K562 (cell line): ENCODE measurements around the gene EXTL1. TPM values are rescaled to one million over a fixed set of nuclear protein-coding genes. Genes with fewer than 3 reads are reported as not detected.
A peak's percentile ranks its signal among the peaks of the same experiment; 100 is the strongest.

ENCODE experiments used
- ETV6 ChIP-seq, 3 experiments: fragments of 150-350 bp in 1 of 3; sonication (generic) in 1 of 3; formaldehyde crosslinking in 1 of 3; IDR thresholded peaks; 2 replicates each; pipeline versions ENCODE4 v1.6.1 to v1.8.0; 2014 to 2022; ENCODE audit warnings: borderline replicate concordance in 2 of 3, low read depth in 2 of 3, antibody characterized with exemption in 1 of 3, low read length in 1 of 3, mild to moderate bottlenecking in 1 of 3, missing genetic modification reagents in 1 of 3
- HNRNPH1 ChIP-seq: fragments of 200-400 bp; formaldehyde crosslinking; optimal IDR thresholded peaks from 2 replicates; pipeline ENCODE3; 2017; ENCODE audit warnings: low read depth, mild to moderate bottlenecking, low read length, moderate library complexity
- POLR3A ChIP-seq: IDR thresholded peaks from 2 replicates; pipeline ENCODE4 v1.6.1; 2011; ENCODE audit warnings: borderline replicate concordance, mild to moderate bottlenecking, moderate library complexity; ENCODE audit not compliant: insufficient read length, insufficient read depth; ENCODE audit errors: extremely low read depth
- ZSCAN32 ChIP-seq: fragments of 450-650 bp; formaldehyde crosslinking; IDR thresholded peaks from 2 replicates; pipeline ENCODE4 v1.4.0; 2020; ENCODE audit warnings: mild to moderate bottlenecking, moderate library complexity
- polyA plus RNA-seq, 8 experiments: library from polyadenylated mRNA; depleted of rRNA in 4 of 8; stranded (reverse) in 5 of 8; unstranded in 3 of 8; fragments of >200 nt; fragmentation: Nextera tagmentation in 2 of 8; fragmentation: Illumina TruSeq in 1 of 8; extraction: Ambion mirVana in 2 of 8; extraction: Trizol in 1 of 8; gene quantifications; 2 replicates each; pipeline versions ENCODE4 v1.2.1 to v1.2.3, GENCODE V29; 2011 to 2014; ENCODE audit warnings: inconsistent platforms in 1 of 8, missing spikeins in 1 of 8
- total RNA-seq, 7 experiments: library from RNA; depleted of rRNA in 6 of 7; stranded (reverse); fragments of >200 nt in 6 of 7; fragmentation: Illumina TruSeq in 2 of 7; extraction: Trizol in 2 of 7; gene quantifications; 2 replicates each; pipeline versions ENCODE4 v1.2.1 to v1.2.3, GENCODE V29; 2011 to 2021; ENCODE audit warnings: low replicate concordance in 1 of 7
- TF ChIP-seq, protein P1 (sequence below), 3 experiments: fragments of 200-800 bp in 1 of 3; sonication (Bioruptor generic) in 1 of 3; sonication (generic) in 1 of 3; formaldehyde crosslinking in 1 of 3; IDR thresholded peaks; 2 replicates each; pipeline versions ENCODE4 v1.6.1 to v1.8.0; 2016 to 2022; ENCODE audit warnings: mild to moderate bottlenecking in 2 of 3, missing compliant biosample characterization in 2 of 3, missing genetic modification characterization in 2 of 3, missing genetic modification reagents in 1 of 3
- TF ChIP-seq, protein P2 (sequence below): fragments of 200-600 bp; sonication (generic); IDR thresholded peaks from one replicate; pipeline ENCODE4 v1.6.1; 2012; ENCODE audit warnings: mild to moderate bottlenecking, low read depth, low read length, inconsistent platforms

Gene EXTL1
- total and polyA plus RNA-seq, 9 of the 15 experiments (the other 6 are each of a cell fraction or from before 2014, with no cell fraction given): 0.04 to 0.23 (median 0.08) TPM; not detected in 3

DNA sequence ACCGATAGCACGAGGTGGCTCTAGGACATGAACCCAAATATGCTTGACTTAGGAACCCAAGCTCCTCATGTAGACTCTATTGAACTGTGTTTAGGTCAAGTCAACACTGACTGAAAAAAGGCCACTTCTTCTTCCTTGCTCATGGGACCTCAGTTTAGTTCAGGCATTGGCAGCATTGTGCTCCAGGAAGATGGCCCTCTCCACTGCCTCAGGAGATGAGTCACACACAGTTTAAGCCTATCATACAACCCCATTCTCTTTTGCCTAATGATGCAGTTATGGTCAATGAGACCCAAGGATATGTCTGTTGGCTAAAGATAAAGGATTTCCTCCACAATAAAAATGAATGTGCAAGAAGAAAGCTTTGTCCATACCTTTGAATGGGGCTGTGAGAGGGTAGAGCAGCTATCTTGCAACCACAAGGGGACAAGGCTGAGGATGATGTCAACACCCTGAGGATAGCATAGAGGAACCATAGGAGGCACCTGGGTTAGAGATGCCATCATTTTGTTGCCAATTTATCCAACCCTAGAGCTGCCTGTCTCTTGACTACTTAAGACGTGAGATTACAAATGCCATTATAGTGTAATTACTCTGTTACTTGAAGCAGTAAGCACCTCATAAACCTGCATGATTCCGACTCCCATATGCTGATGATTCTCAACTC lies 48.9 kb downstream of the EXTL1 start (continued):
- TF ChIP-seq ETV6 (IDR thresholded peaks at IDR 0.05; ENCODE audit: borderline replicate concordance in 1 of 2, low read depth in 2 of 2, low read length in 1 of 2) (peak in 1 of 2 experiments; percentile 33; a peak in 1 of 4 replicates), ETV6 (CRISPR knock-in tag; IDR thresholded peaks at IDR 0.05; ENCODE audit: borderline replicate concordance) (no peak), HNRNPH1 (no peak), ZSCAN32 (no peak), POLR3A (peak; percentile 1)
- TF ChIP-seq, protein P1, sequence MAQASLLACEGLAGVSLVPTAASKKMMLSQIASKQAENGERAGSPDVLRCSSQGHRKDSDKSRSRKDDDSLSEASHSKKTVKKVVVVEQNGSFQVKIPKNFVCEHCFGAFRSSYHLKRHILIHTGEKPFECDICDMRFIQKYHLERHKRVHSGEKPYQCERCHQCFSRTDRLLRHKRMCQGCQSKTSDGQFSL (CRISPR knock-in tag; IDR thresholded peaks at IDR 0.05): no peak
- TF ChIP-seq, protein P1 (tag; IDR thresholded peaks at IDR 0.05): no peak
- TF ChIP-seq, protein P2, sequence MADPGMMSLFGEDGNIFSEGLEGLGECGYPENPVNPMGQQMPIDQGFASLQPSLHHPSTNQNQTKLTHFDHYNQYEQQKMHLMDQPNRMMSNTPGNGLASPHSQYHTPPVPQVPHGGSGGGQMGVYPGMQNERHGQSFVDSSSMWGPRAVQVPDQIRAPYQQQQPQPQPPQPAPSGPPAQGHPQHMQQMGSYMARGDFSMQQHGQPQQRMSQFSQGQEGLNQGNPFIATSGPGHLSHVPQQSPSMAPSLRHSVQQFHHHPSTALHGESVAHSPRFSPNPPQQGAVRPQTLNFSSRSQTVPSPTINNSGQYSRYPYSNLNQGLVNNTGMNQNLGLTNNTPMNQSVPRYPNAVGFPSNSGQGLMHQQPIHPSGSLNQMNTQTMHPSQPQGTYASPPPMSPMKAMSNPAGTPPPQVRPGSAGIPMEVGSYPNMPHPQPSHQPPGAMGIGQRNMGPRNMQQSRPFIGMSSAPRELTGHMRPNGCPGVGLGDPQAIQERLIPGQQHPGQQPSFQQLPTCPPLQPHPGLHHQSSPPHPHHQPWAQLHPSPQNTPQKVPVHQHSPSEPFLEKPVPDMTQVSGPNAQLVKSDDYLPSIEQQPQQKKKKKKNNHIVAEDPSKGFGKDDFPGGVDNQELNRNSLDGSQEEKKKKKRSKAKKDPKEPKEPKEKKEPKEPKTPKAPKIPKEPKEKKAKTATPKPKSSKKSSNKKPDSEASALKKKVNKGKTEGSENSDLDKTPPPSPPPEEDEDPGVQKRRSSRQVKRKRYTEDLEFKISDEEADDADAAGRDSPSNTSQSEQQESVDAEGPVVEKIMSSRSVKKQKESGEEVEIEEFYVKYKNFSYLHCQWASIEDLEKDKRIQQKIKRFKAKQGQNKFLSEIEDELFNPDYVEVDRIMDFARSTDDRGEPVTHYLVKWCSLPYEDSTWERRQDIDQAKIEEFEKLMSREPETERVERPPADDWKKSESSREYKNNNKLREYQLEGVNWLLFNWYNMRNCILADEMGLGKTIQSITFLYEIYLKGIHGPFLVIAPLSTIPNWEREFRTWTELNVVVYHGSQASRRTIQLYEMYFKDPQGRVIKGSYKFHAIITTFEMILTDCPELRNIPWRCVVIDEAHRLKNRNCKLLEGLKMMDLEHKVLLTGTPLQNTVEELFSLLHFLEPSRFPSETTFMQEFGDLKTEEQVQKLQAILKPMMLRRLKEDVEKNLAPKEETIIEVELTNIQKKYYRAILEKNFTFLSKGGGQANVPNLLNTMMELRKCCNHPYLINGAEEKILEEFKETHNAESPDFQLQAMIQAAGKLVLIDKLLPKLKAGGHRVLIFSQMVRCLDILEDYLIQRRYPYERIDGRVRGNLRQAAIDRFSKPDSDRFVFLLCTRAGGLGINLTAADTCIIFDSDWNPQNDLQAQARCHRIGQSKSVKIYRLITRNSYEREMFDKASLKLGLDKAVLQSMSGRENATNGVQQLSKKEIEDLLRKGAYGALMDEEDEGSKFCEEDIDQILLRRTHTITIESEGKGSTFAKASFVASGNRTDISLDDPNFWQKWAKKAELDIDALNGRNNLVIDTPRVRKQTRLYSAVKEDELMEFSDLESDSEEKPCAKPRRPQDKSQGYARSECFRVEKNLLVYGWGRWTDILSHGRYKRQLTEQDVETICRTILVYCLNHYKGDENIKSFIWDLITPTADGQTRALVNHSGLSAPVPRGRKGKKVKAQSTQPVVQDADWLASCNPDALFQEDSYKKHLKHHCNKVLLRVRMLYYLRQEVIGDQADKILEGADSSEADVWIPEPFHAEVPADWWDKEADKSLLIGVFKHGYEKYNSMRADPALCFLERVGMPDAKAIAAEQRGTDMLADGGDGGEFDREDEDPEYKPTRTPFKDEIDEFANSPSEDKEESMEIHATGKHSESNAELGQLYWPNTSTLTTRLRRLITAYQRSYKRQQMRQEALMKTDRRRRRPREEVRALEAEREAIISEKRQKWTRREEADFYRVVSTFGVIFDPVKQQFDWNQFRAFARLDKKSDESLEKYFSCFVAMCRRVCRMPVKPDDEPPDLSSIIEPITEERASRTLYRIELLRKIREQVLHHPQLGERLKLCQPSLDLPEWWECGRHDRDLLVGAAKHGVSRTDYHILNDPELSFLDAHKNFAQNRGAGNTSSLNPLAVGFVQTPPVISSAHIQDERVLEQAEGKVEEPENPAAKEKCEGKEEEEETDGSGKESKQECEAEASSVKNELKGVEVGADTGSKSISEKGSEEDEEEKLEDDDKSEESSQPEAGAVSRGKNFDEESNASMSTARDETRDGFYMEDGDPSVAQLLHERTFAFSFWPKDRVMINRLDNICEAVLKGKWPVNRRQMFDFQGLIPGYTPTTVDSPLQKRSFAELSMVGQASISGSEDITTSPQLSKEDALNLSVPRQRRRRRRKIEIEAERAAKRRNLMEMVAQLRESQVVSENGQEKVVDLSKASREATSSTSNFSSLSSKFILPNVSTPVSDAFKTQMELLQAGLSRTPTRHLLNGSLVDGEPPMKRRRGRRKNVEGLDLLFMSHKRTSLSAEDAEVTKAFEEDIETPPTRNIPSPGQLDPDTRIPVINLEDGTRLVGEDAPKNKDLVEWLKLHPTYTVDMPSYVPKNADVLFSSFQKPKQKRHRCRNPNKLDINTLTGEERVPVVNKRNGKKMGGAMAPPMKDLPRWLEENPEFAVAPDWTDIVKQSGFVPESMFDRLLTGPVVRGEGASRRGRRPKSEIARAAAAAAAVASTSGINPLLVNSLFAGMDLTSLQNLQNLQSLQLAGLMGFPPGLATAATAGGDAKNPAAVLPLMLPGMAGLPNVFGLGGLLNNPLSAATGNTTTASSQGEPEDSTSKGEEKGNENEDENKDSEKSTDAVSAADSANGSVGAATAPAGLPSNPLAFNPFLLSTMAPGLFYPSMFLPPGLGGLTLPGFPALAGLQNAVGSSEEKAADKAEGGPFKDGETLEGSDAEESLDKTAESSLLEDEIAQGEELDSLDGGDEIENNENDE: no peak
